ENCODE results near the gene NPNT.

The NPNT gene

GRCh38 chr4:105917171-105917685, 22.0 kb downstream of the NPNT start:
- no peak for DNase-seq (ENCODE audit: low read depth)
- H3K4me3 ChIP-seq (ENCODE audit: low read depth, low read length), result no peak overlapping the region
- TF ChIP-seq CTCF (conservative IDR thresholded peaks at IDR 0.05; ENCODE audit: low read depth, low read length), result no peak

GRCh38 chr4:105921301-105921700, 26.0 kb downstream of the NPNT start:
- no peak overlapping the region for H3K4me3 ChIP-seq (ENCODE audit: low read depth, low read length)
- DNase-seq (ENCODE audit: low read depth), result no peak
- no peak for TF ChIP-seq CTCF (conservative IDR thresholded peaks at IDR 0.05; ENCODE audit: low read depth, low read length)

- no peak overlapping the region for H3K4me3 ChIP-seq (ENCODE audit: low read depth, low read length)
- no peak for DNase-seq (ENCODE audit: low read depth)
- no peak for TF ChIP-seq CTCF (conservative IDR thresholded peaks at IDR 0.05; ENCODE audit: low read depth, low read length)
These were observed 28.4 kb downstream of the NPNT start for GRCh38 chr4:105923497-105924238.

- TF ChIP-seq CTCF (conservative IDR thresholded peaks at IDR 0.05; ENCODE audit: low read depth, low read length), result no peak
- no peak overlapping the region for H3K4me3 ChIP-seq (ENCODE audit: low read depth, low read length)
- no peak for DNase-seq (ENCODE audit: low read depth)
These were observed 29.1 kb downstream of the NPNT start for GRCh38 chr4:105924341-105924740.

- DNase-seq (ENCODE audit: low read depth), result no peak
- H3K4me3 ChIP-seq (ENCODE audit: low read depth, low read length), result no peak overlapping the region
- no peak for TF ChIP-seq CTCF (conservative IDR thresholded peaks at IDR 0.05; ENCODE audit: low read depth, low read length)
These were observed 35.4 kb downstream of the NPNT start for GRCh38 chr4:105930698-105931097.

- no peak overlapping the region for H3K4me3 ChIP-seq (ENCODE audit: low read depth, low read length)
- TF ChIP-seq CTCF (conservative IDR thresholded peaks at IDR 0.05; ENCODE audit: low read depth, low read length), result no peak
These were observed 37.8 kb downstream of the NPNT start for GRCh38 chr4:105933083-105933482.

GRCh38 chr4:105934386-105934785, 39.1 kb downstream of the NPNT start:
- no peak for TF ChIP-seq CTCF (conservative IDR thresholded peaks at IDR 0.05; ENCODE audit: low read depth, low read length)
- no peak overlapping the region for H3K4me3 ChIP-seq (ENCODE audit: low read depth, low read length)
- DNase-seq (ENCODE audit: low read depth), result no peak

More at GRCh38 chr4:105933083-105933482, 37.8 kb downstream of the NPNT start:
- no peak for DNase-seq (ENCODE audit: low read depth)
